ENCODE results near the gene ITGA5.
A peak's percentile ranks its signal among the peaks of the same experiment; 100 is the strongest.

ITGA5 gene

GRCh38 chr12:54430471-54431069, 11.5 kb upstream of the ITGA5 start:
- no peak for DNase-seq

GRCh38 chr12:54429014-54429471, 10.0 kb upstream of the ITGA5 start:
- no peak for DNase-seq

GRCh38 chr12:54428050-54429013, 9.3 kb upstream of the ITGA5 start:
- peak; percentile 100 for DNase-seq

GRCh38 chr12:54427106-54427505, 8.0 kb upstream of the ITGA5 start:
- DNase-seq, result no peak

- DNase-seq, result no peak
Observed at GRCh38 chr12:54426690-54427089, 7.6 kb upstream of the ITGA5 start.

GRCh38 chr12:54425702-54426101, 6.6 kb upstream of the ITGA5 start:
- DNase-seq, result no peak

- DNase-seq, result no peak
Observed at GRCh38 chr12:54424224-54424623, 5.2 kb upstream of the ITGA5 start.

- no peak for DNase-seq
Observed at GRCh38 chr12:54423816-54424150, 4.7 kb upstream of the ITGA5 start.

GRCh38 chr12:54421879-54422250, 2.8 kb upstream of the ITGA5 start:
- no peak for DNase-seq

- DNase-seq, result no peak
Observed at GRCh38 chr12:54421175-54421878, 2.3 kb upstream of the ITGA5 start.

GRCh38 chr12:54420766-54421144, 1.7 kb upstream of the ITGA5 start:
- DNase-seq, result no peak

- DNase-seq, result no peak
Observed at GRCh38 chr12:54418441-54419087, 502 bp downstream of the ITGA5 start.

GRCh38 chr12:54417712-54418440, 1.2 kb downstream of the ITGA5 start:
- DNase-seq, result no peak

GRCh38 chr12:54416687-54417603, 2.1 kb downstream of the ITGA5 start:
- no peak for DNase-seq

- no peak for DNase-seq
Observed at GRCh38 chr12:54415221-54415929, 3.7 kb downstream of the ITGA5 start.

GRCh38 chr12:54413284-54414190, 5.5 kb downstream of the ITGA5 start:
- no peak for DNase-seq

- DNase-seq, result no peak
Observed at GRCh38 chr12:54412786-54413185, 6.3 kb downstream of the ITGA5 start.

- no peak for DNase-seq
Observed at GRCh38 chr12:54412348-54412747, 6.7 kb downstream of the ITGA5 start.

GRCh38 chr12:54411391-54412241, 7.5 kb downstream of the ITGA5 start:
- peak; percentile 100 for DNase-seq

Data from T1000 (cell line).